Spinal cord (tissue), 10 donors: ENCODE measurements around the gene HBM. TPM values are rescaled to one million over a fixed set of nuclear protein-coding genes. Genes with fewer than 3 reads are reported as not detected.
"Not testable (repeated sequence)": the region's sequence is repeated elsewhere in the genome, so short reads cannot be mapped to it uniquely, and the experiment has no call there.

Experiments
- DNase-seq, 6 donors: peaks; one replicate each; pipeline versions ENCODE4 v3.0.0 to v3.0.0-alpha.2; 2013 to 2015; ENCODE audit warnings: low spot score in 6 of 6, low read depth in 4 of 6
- H3K27ac ChIP-seq: one replicate; pipeline ENCODE4 v1.5.1; 2013; ENCODE audit warnings: low read depth, low read length, control low read depth
- H3K27me3 ChIP-seq: one replicate; pipeline ENCODE4 v1.6.1; 2013; ENCODE audit warnings: low read length; ENCODE audit not compliant: control insufficient read depth, insufficient read depth
- H3K36me3 ChIP-seq: one replicate; pipeline ENCODE4 v1.6.1; 2013; ENCODE audit warnings: low read length; ENCODE audit not compliant: control insufficient read depth, insufficient read depth
- H3K4me1 ChIP-seq: one replicate; pipeline ENCODE4 v1.6.1; 2013; ENCODE audit warnings: low read length; ENCODE audit not compliant: control insufficient read depth, insufficient read depth
- H3K4me3 ChIP-seq: one replicate; pipeline ENCODE4 v1.5.1; 2013; ENCODE audit warnings: low read depth, low read length, control low read depth
- H3K9me3 ChIP-seq: one replicate; pipeline ENCODE4 v1.6.1; 2013; ENCODE audit warnings: low read length; ENCODE audit not compliant: control insufficient read depth, insufficient read depth
- WGBS: methylation state at CpG from one replicate; pipeline ENCODE4 v1.1.5; 2013; ENCODE audit warnings: missing lambda C conversion rate; ENCODE audit not compliant: insufficient coverage; 5-methylcytosine and 5-hydroxymethylcytosine counted together
- polyA plus RNA-seq, 2 donors: library from polyadenylated mRNA; unstranded; fragments of 120-200 nt; gene quantifications; one replicate each; pipeline ENCODE4 v1.2.1, GENCODE V29; 2013; ENCODE audit not compliant: insufficient read length in 2 of 2
- total RNA-seq, 2 donors: library from RNA; depleted of rRNA in 1 of 2; stranded (reverse); fragments of 120-200 nt in 1 of 2; fragments of >200 nt in 1 of 2; gene quantifications; one replicate each; pipeline versions ENCODE4 v1.2.3 to v1.2.4, GENCODE V29; 2013 to 2014
- donor health status: healthy.

HBM gene
- total and polyA plus RNA-seq, 4 donors: 5.4 to 56.1 (median 19.6) TPM

- no peak for DNase-seq
- H3K27me3 ChIP-seq: no peaks in the 10 kb centered on the region
- no peaks in the 10 kb centered on the region for H3K9me3 ChIP-seq
- H3K4me1 ChIP-seq: no peaks in the 10 kb centered on the region
- peaks cover 98% of the 10 kb centered on the region for H3K36me3 ChIP-seq
- H3K27ac ChIP-seq: no peak overlapping the region
- 98% methylated on average over 7 of the region's 11 CpGs for WGBS
- H3K4me3 ChIP-seq: no peak overlapping the region
These were observed 26.9 kb downstream of the HBM start for GRCh38 chr16:192686-193085.

- peaks cover 97% of the 10 kb centered on the region for H3K36me3 ChIP-seq
- no peaks in the 10 kb centered on the region for H3K27me3 ChIP-seq
- H3K4me1 ChIP-seq: no peaks in the 10 kb centered on the region
- no peak overlapping the region for H3K27ac ChIP-seq
- H3K9me3 ChIP-seq: no peaks in the 10 kb centered on the region
- no peak for DNase-seq
- H3K4me3 ChIP-seq: no peak overlapping the region
- 90% methylated on average over 14 of the region's 15 CpGs for WGBS
These were observed 27.7 kb downstream of the HBM start for GRCh38 chr16:193441-193840.

GRCh38 chr16:194516-194915 lies 28.7 kb downstream of the HBM start:
- H3K36me3 ChIP-seq: peaks cover 97% of the 10 kb centered on the region
- no peak for DNase-seq
- H3K4me1 ChIP-seq: no peaks in the 10 kb centered on the region
- no peaks in the 10 kb centered on the region for H3K27me3 ChIP-seq
- 100% methylated on average over 4 of the region's 6 CpGs for WGBS
- H3K27ac ChIP-seq: no peak overlapping the region
- H3K9me3 ChIP-seq: no peaks in the 10 kb centered on the region
- no peak overlapping the region for H3K4me3 ChIP-seq

GRCh38 chr16:200388-200787 lies 34.6 kb downstream of the HBM start:
- peaks cover 2% of the 10 kb centered on the region for H3K9me3 ChIP-seq
- H3K36me3 ChIP-seq: peaks cover 93% of the 10 kb centered on the region
- H3K27ac ChIP-seq: no peak overlapping the region
- DNase-seq: no peak
- no peaks in the 10 kb centered on the region for H3K27me3 ChIP-seq
- no peak overlapping the region for H3K4me3 ChIP-seq
- 93% methylated on average over 2 of the region's 5 CpGs for WGBS
- H3K4me1 ChIP-seq: no peaks in the 10 kb centered on the region

GRCh38 chr16:203246-203645 lies 37.5 kb downstream of the HBM start:
- no peak overlapping the region for H3K27ac ChIP-seq
- H3K36me3 ChIP-seq: peaks cover 92% of the 10 kb centered on the region
- H3K9me3 ChIP-seq: peaks cover 2% of the 10 kb centered on the region
- 100% methylated on average over 4 of the region's 4 CpGs for WGBS
- no peaks in the 10 kb centered on the region for H3K27me3 ChIP-seq
- no peaks in the 10 kb centered on the region for H3K4me1 ChIP-seq
- H3K4me3 ChIP-seq: no peak overlapping the region
- DNase-seq: no peak

GRCh38 chr16:204046-204445 lies 38.3 kb downstream of the HBM start:
- H3K36me3 ChIP-seq: peaks cover 89% of the 10 kb centered on the region
- not testable (repeated sequence) for H3K4me3 ChIP-seq, DNase-seq, H3K27ac ChIP-seq, H3K9me3 ChIP-seq, H3K4me1 ChIP-seq, H3K27me3 ChIP-seq
- 99% methylated on average over 8 of the region's 9 CpGs for WGBS

GRCh38 chr16:209359-209758 lies 43.6 kb downstream of the HBM start:
- H3K27ac ChIP-seq, DNase-seq, H3K9me3 ChIP-seq, H3K4me3 ChIP-seq, H3K27me3 ChIP-seq, H3K4me1 ChIP-seq: not testable (repeated sequence)
- H3K36me3 ChIP-seq: peaks cover 77% of the 10 kb centered on the region
- no CpG with 5 or more reads among the region's 4 CpGs for WGBS

GRCh38 chr16:211631-212180 lies 45.9 kb downstream of the HBM start:
- H3K27ac ChIP-seq, H3K4me1 ChIP-seq, DNase-seq, H3K27me3 ChIP-seq, H3K9me3 ChIP-seq, H3K4me3 ChIP-seq: not testable (repeated sequence)
- WGBS: 95% methylated on average over 7 of the region's 14 CpGs
- peaks cover 77% of the 10 kb centered on the region for H3K36me3 ChIP-seq

- H3K4me3 ChIP-seq: no peak overlapping the region
- H3K4me1 ChIP-seq: no peaks in the 10 kb centered on the region
- no peak for DNase-seq
- no peaks in the 10 kb centered on the region for H3K27me3 ChIP-seq
- peaks cover 78% of the 10 kb centered on the region for H3K36me3 ChIP-seq
- no CpG with 5 or more reads among the region's 3 CpGs for WGBS
- H3K9me3 ChIP-seq: no peaks in the 10 kb centered on the region
- H3K27ac ChIP-seq: no peak overlapping the region
These were observed 47.2 kb downstream of the HBM start for GRCh38 chr16:212999-213398.
